WTC11 (cell line): ENCODE data around the gene FBXO28. TPM values are rescaled to one million over a fixed set of nuclear protein-coding genes. Genes with fewer than 3 reads are reported as not detected.
A peak's percentile ranks its signal among the peaks of the same experiment; 100 is the strongest.

Experiments
- ATAC-seq: fragments of 200-7000 bp; cut with Tn5 transposase; 2 replicates; pipeline ENCODE4 v1.10.0; 2021; ENCODE audit warnings: mild to moderate bottlenecking, moderate library complexity
- CTCF ChIA-PET: fragments of 300-600 bp; sonication (Branson Sonifier 250); formaldehyde crosslinking; loops from one replicate; lab custom pipeline; 2021; ENCODE audit warnings: antibody characterized with exemption; lab: Charles Lee
- POLR2A ChIA-PET: fragments of 350-600 bp; sonication (Branson Sonifier 250); formaldehyde crosslinking; loops from one replicate; lab custom pipeline; 2021; ENCODE audit warnings: antibody characterized with exemption; lab: Charles Lee
- DNase-seq: peaks from one replicate; pipeline ENCODE4 v3.0.0; 2021; ENCODE audit warnings: low spot score
- H3K27ac Mint-ChIP-seq: 2 replicates; pipeline ENCODE4 v1.8.0; 2021; ENCODE audit warnings: mixed read lengths
- H3K27me3 Mint-ChIP-seq: 2 replicates; pipeline ENCODE4 v1.8.0; 2021; ENCODE audit warnings: low read depth, mild to moderate bottlenecking, moderate library complexity, mixed read lengths
- H3K36me3 Mint-ChIP-seq: 2 replicates; pipeline ENCODE4 v1.8.0; 2021; ENCODE audit warnings: mixed read lengths
- H3K4me1 Mint-ChIP-seq: 2 replicates; pipeline ENCODE4 v1.8.0; 2022; ENCODE audit warnings: mixed read lengths
- H3K4me3 Mint-ChIP-seq: 2 replicates; pipeline ENCODE4 v1.8.0; 2021; ENCODE audit warnings: mild to moderate bottlenecking, moderate library complexity, mixed read lengths
- H3K9me3 Mint-ChIP-seq: 2 replicates; pipeline ENCODE4 v1.8.0; 2021; ENCODE audit warnings: mixed read lengths
- ARID4B ChIP-seq: sonication (generic); formaldehyde crosslinking; IDR thresholded peaks from 2 replicates; pipeline ENCODE4 v1.8.0; 2023; ENCODE audit warnings: missing genetic modification reagents, mild to moderate bottlenecking, borderline replicate concordance
- GABPB1 ChIP-seq: sonication (generic); formaldehyde crosslinking; IDR thresholded peaks from 2 replicates; pipeline ENCODE4 v1.8.1; 2023; ENCODE audit warnings: mild to moderate bottlenecking, missing genetic modification reagents
- IRF2 ChIP-seq: sonication (generic); formaldehyde crosslinking; IDR thresholded peaks from 2 replicates; pipeline ENCODE4 v1.8.0; 2022; ENCODE audit warnings: low read depth, missing genetic modification reagents, borderline replicate concordance
- JAZF1 ChIP-seq: fragments of 250-450 bp; sonication (Bioruptor Pico); IDR thresholded peaks from 2 replicates; pipeline ENCODE4 v1.9.0; 2021; ENCODE audit warnings: moderate library complexity, mild to moderate bottlenecking, inconsistent platforms
- NFE2L1 ChIP-seq: sonication (generic); formaldehyde crosslinking; IDR thresholded peaks from 2 replicates; pipeline ENCODE4 v1.8.1; 2023; ENCODE audit warnings: missing genetic modification reagents
- OVOL2 ChIP-seq: fragments of 250-450 bp; sonication (Bioruptor Pico); IDR thresholded peaks from 2 replicates; pipeline ENCODE4 v1.9.0; 2021; ENCODE audit warnings: mild to moderate bottlenecking, borderline replicate concordance
- RELA ChIP-seq: sonication (generic); formaldehyde crosslinking; IDR thresholded peaks from 2 replicates; pipeline ENCODE4 v1.8.1; 2022; ENCODE audit warnings: missing genetic modification reagents, mild to moderate bottlenecking, borderline replicate concordance
- RORB ChIP-seq: fragments of 250-450 bp; sonication (Bioruptor Pico); IDR thresholded peaks from 2 replicates; pipeline ENCODE4 v1.9.0; 2021; ENCODE audit warnings: mild to moderate bottlenecking
- TP53 ChIP-seq: sonication (generic); formaldehyde crosslinking; IDR thresholded peaks from 2 replicates; pipeline ENCODE4 v1.8.1; 2023; ENCODE audit warnings: mild to moderate bottlenecking, missing genetic modification reagents
- ZNF219 ChIP-seq: sonication (generic); formaldehyde crosslinking; IDR thresholded peaks from 2 replicates; pipeline ENCODE4 v1.8.0; 2023; ENCODE audit warnings: missing genetic modification reagents, mild to moderate bottlenecking, borderline replicate concordance
- total RNA-seq: library from RNA; stranded (reverse); gene quantifications from 3 replicates; pipeline ENCODE4 v1.2.3, GENCODE V29; 2021
- TF ChIP-seq, protein P1 (sequence below): fragments of 250-450 bp; sonication (Bioruptor Pico); IDR thresholded peaks from 2 replicates; pipeline ENCODE4 v1.9.0; 2021; ENCODE audit warnings: moderate library complexity, mild to moderate bottlenecking, inconsistent platforms, borderline replicate concordance
- TF ChIP-seq, protein P2 (sequence below): sonication (generic); formaldehyde crosslinking; IDR thresholded peaks from 2 replicates; pipeline ENCODE4 v1.8.1; 2023; ENCODE audit warnings: mild to moderate bottlenecking, missing genetic modification reagents, moderate library complexity
- TF ChIP-seq, protein P3 (sequence below): sonication (generic); formaldehyde crosslinking; IDR thresholded peaks from 2 replicates; pipeline ENCODE4 v1.8.0; 2022; ENCODE audit warnings: mild to moderate bottlenecking, missing genetic modification reagents
- TF ChIP-seq, protein P4 (sequence below): fragments of 200-600 bp; IDR thresholded peaks from 2 replicates; pipeline ENCODE4 v1.8.0; 2022; ENCODE audit warnings: antibody characterized with exemption

The FBXO28 gene
- total RNA-seq, 1 experiment from 2014 or later, result 36.8 TPM

DNA sequence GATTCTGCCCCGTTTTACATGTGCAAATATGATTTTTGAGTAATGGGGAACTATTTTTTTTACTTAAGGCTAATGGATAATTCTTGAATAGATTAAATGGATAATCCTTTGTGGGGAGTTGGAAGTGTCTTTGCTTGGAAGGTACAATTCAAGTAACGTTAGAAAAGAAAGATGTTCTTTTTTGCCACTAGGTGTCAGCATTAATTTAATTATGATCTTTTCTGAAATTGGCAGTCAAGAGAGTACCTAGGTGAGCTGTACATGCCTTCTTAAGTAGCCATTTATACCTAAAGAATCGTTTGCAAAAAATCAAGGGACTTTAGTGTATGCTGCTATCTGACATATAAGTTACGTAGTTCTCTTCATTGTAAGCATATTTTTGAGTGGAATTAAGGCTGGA, 2.2 kb downstream of the FBXO28 start:
- ATAC-seq, result no peak
- peaks cover 2% of the 10 kb centered on the region; the same call in 1 of the 2 replicates for H3K27me3 Mint-ChIP-seq
- H3K27ac Mint-ChIP-seq, result no peak overlapping the region

DNA sequence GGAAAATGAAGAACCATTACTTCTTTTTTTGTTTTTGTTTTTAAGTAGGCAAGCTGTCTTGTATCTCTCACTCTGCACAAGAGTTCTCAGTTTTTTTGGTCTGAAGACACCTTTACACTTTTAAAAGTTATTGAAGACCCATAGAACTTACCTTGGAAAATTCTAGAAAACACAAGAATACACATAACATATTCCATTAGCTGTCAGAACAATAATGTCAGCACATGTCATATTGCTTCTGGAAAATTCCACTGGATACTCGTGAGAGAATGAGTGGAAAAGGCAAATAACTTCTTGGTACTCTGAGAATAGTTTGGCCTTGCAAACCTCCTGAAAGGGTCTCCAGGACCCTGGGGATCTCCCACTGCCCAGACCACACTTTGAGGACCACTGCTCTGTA, 4.8 kb downstream of the FBXO28 start:
- DNase-seq, result no peak
- no peaks in the 10 kb centered on the region for H3K9me3 Mint-ChIP-seq
- ATAC-seq, result no peak
- CTCF ChIA-PET, result no interaction called here
- peak overlapping the region; percentile 45 for H3K27ac Mint-ChIP-seq
- no peaks in the 10 kb centered on the region for H3K27me3 Mint-ChIP-seq
- peaks cover 19% of the 10 kb centered on the region for H3K4me1 Mint-ChIP-seq
- peaks cover 9% of the 10 kb centered on the region for H3K36me3 Mint-ChIP-seq
- H3K4me3 Mint-ChIP-seq, result no peak overlapping the region
- POLR2A ChIA-PET, result no interaction called here
- TF ChIP-seq, protein P1, sequence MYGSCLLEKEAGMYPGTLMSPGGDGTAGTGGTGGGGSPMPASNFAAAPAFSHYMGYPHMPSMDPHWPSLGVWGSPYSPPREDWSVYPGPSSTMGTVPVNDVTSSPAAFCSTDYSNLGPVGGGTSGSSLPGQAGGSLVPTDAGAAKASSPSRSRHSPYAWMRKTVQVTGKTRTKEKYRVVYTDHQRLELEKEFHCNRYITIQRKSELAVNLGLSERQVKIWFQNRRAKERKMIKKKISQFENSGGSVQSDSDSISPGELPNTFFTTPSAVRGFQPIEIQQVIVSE, result no peak
- no peak for TF ChIP-seq OVOL2 (CRISPR knock-in tag)
- no peak for TF ChIP-seq GABPB1
- TF ChIP-seq RORB (CRISPR knock-in tag), result no peak
- no peak for TF ChIP-seq NFE2L1
- TF ChIP-seq, protein P2, sequence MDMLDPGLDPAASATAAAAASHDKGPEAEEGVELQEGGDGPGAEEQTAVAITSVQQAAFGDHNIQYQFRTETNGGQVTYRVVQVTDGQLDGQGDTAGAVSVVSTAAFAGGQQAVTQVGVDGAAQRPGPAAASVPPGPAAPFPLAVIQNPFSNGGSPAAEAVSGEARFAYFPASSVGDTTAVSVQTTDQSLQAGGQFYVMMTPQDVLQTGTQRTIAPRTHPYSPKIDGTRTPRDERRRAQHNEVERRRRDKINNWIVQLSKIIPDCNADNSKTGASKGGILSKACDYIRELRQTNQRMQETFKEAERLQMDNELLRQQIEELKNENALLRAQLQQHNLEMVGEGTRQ (CRISPR knock-in tag), result no peak
- TF ChIP-seq ZNF219 (CRISPR knock-in tag), result no peak
- TF ChIP-seq RELA, result no peak
- TF ChIP-seq, protein P3, sequence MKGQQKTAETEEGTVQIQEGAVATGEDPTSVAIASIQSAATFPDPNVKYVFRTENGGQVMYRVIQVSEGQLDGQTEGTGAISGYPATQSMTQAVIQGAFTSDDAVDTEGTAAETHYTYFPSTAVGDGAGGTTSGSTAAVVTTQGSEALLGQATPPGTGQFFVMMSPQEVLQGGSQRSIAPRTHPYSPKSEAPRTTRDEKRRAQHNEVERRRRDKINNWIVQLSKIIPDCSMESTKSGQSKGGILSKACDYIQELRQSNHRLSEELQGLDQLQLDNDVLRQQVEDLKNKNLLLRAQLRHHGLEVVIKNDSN (CRISPR knock-in tag), result no peak
- TF ChIP-seq, protein P4, sequence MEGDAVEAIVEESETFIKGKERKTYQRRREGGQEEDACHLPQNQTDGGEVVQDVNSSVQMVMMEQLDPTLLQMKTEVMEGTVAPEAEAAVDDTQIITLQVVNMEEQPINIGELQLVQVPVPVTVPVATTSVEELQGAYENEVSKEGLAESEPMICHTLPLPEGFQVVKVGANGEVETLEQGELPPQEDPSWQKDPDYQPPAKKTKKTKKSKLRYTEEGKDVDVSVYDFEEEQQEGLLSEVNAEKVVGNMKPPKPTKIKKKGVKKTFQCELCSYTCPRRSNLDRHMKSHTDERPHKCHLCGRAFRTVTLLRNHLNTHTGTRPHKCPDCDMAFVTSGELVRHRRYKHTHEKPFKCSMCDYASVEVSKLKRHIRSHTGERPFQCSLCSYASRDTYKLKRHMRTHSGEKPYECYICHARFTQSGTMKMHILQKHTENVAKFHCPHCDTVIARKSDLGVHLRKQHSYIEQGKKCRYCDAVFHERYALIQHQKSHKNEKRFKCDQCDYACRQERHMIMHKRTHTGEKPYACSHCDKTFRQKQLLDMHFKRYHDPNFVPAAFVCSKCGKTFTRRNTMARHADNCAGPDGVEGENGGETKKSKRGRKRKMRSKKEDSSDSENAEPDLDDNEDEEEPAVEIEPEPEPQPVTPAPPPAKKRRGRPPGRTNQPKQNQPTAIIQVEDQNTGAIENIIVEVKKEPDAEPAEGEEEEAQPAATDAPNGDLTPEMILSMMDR, result no peak
- no peak for TF ChIP-seq JAZF1 (CRISPR knock-in tag)

More for the DNA sequence above, 2.2 kb downstream of the FBXO28 start:
- ChIA-PET POLR2A (no interaction called here), CTCF (interaction anchor here (0.7 to 1.2 kb wide), 13 partner anchors 8 to 806 kb away, joined by 3 to 6 read pairs (median 4); partner anchors contain the start of gene NVL)
- peaks cover 9% of the 10 kb centered on the region for H3K36me3 Mint-ChIP-seq
- no peak for DNase-seq
- H3K4me1 Mint-ChIP-seq, result peaks cover 30% of the 10 kb centered on the region
- TF ChIP-seq, protein P4, result peak; percentile 28; the same call in 1 of the 2 replicates
- TF ChIP-seq ARID4B (CRISPR knock-in tag), result no peak
- TF ChIP-seq TP53 (CRISPR knock-in tag), result no peak
- TF ChIP-seq IRF2, result no peak
- H3K4me3 Mint-ChIP-seq, result peak overlapping the region; percentile 86
- no peaks in the 10 kb centered on the region for H3K9me3 Mint-ChIP-seq
